ENCODE measurements around the gene CLOCK.
A peak's percentile ranks its signal among the peaks of the same experiment; 100 is the strongest.

Gene CLOCK

GRCh38 chr4:55475394-55476243 lies 71.1 kb downstream of the CLOCK start:
- DNase-seq = peak in 1 of 2 experiments; percentile 11
- TF ChIP-seq GATA1 (IDR thresholded peaks at IDR 0.05; ENCODE audit: low read depth, low read length) = no peak
- no peak for TF ChIP-seq POLR2A (IDR thresholded peaks at IDR 0.05; ENCODE audit: low read length)

GRCh38 chr4:55469979-55470378 lies 76.7 kb downstream of the CLOCK start:
- DNase-seq = no peak
- TF ChIP-seq POLR2A (IDR thresholded peaks at IDR 0.05; ENCODE audit: low read length) (no peak), GATA1 (IDR thresholded peaks at IDR 0.05; ENCODE audit: low read depth, low read length) (no peak)

GRCh38 chr4:55468724-55469123 lies 78.0 kb downstream of the CLOCK start:
- DNase-seq = peak in 1 of 2 experiments; percentile 3
- TF ChIP-seq POLR2A (IDR thresholded peaks at IDR 0.05; ENCODE audit: low read length) (no peak), GATA1 (IDR thresholded peaks at IDR 0.05; ENCODE audit: low read depth, low read length) (no peak)

- TF ChIP-seq GATA1 (IDR thresholded peaks at IDR 0.05; ENCODE audit: low read depth, low read length) = no peak
- no peak for TF ChIP-seq POLR2A (IDR thresholded peaks at IDR 0.05; ENCODE audit: low read length)
- DNase-seq = no peak
Measured at GRCh38 chr4:55466001-55466400, 80.7 kb downstream of the CLOCK start.

GRCh38 chr4:55458611-55459010 lies 88.1 kb downstream of the CLOCK start:
- no peak for TF ChIP-seq POLR2A (IDR thresholded peaks at IDR 0.05; ENCODE audit: low read length)
- TF ChIP-seq GATA1 (IDR thresholded peaks at IDR 0.05; ENCODE audit: low read depth, low read length) = no peak
- DNase-seq = no peak

GRCh38 chr4:55458164-55458563 lies 88.5 kb downstream of the CLOCK start:
- no peak for DNase-seq
- TF ChIP-seq POLR2A (IDR thresholded peaks at IDR 0.05; ENCODE audit: low read length) (no peak), GATA1 (IDR thresholded peaks at IDR 0.05; ENCODE audit: low read depth, low read length) (no peak)

GRCh38 chr4:55450566-55450965 lies 96.1 kb downstream of the CLOCK start:
- DNase-seq = no peak

GRCh38 chr4:55447831-55448230 lies 98.9 kb downstream of the CLOCK start:
- no peak for DNase-seq
- TF ChIP-seq GATA1 (IDR thresholded peaks at IDR 0.05; ENCODE audit: low read depth, low read length) (no peak), POLR2A (IDR thresholded peaks at IDR 0.05; ENCODE audit: low read length) (no peak)

More at GRCh38 chr4:55450566-55450965, 96.1 kb downstream of the CLOCK start:
- TF ChIP-seq POLR2A (IDR thresholded peaks at IDR 0.05; ENCODE audit: low read length) (no peak), GATA1 (IDR thresholded peaks at IDR 0.05; ENCODE audit: low read depth, low read length) (no peak)

GRCh38 chr4:55447108-55447708 lies 99.5 kb downstream of the CLOCK start:
- TF ChIP-seq GATA1 (IDR thresholded peaks at IDR 0.05; ENCODE audit: low read depth, low read length) = no peak
- TF ChIP-seq POLR2A (IDR thresholded peaks at IDR 0.05; ENCODE audit: low read length) = no peak
- DNase-seq = no peak

GRCh38 chr4:55446578-55446922 lies 100.2 kb downstream of the CLOCK start:
- no peak for DNase-seq
- TF ChIP-seq POLR2A (IDR thresholded peaks at IDR 0.05; ENCODE audit: low read length) (no peak), GATA1 (IDR thresholded peaks at IDR 0.05; ENCODE audit: low read depth, low read length) (no peak)

GRCh38 chr4:55445921-55446577 lies 100.7 kb downstream of the CLOCK start:
- DNase-seq = no peak
- TF ChIP-seq POLR2A (IDR thresholded peaks at IDR 0.05; ENCODE audit: low read length) = no peak
- no peak for TF ChIP-seq GATA1 (IDR thresholded peaks at IDR 0.05; ENCODE audit: low read depth, low read length)

- peak; percentile 17 to 41 for DNase-seq
- TF ChIP-seq POLR2A (IDR thresholded peaks at IDR 0.05; ENCODE audit: low read length) = no peak
- no peak for TF ChIP-seq GATA1 (IDR thresholded peaks at IDR 0.05; ENCODE audit: low read depth, low read length)
Measured at GRCh38 chr4:55444827-55445226, 101.9 kb downstream of the CLOCK start.

- TF ChIP-seq GATA1 (IDR thresholded peaks at IDR 0.05; ENCODE audit: low read depth, low read length) (no peak), POLR2A (IDR thresholded peaks at IDR 0.05; ENCODE audit: low read length) (no peak)
Measured at GRCh38 chr4:55442541-55442940, 104.2 kb downstream of the CLOCK start.

GRCh38 chr4:55440786-55441185 lies 105.9 kb downstream of the CLOCK start:
- no peak for DNase-seq
- TF ChIP-seq POLR2A (IDR thresholded peaks at IDR 0.05; ENCODE audit: low read length) (no peak), GATA1 (IDR thresholded peaks at IDR 0.05; ENCODE audit: low read depth, low read length) (no peak)

More at GRCh38 chr4:55442541-55442940, 104.2 kb downstream of the CLOCK start:
- DNase-seq = no peak

All from erythroblast (primary cell).